ENCODE results near the gene RRP8.

The RRP8 gene

DNA sequence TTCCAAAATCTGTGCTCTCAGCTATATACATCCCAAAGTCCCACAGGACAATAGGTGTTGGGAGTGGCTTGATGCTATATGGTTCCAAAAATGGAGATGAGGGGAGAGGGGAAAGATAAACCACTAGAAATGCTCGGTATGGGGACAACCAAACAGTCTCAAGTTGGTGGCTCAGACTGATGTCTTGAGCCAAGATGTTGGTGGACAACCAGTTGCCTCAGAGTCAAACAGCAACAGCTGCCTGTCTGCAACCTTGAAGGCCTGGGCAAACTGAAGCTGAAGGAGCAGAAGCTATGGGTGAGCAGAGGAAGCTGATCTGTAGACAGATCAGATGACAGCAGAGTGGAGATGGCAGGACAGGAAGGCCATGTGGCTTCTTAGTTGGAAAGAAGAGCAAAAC is 4.0 kb downstream of the RRP8 start:
- no peak overlapping the region for H3K4me3 ChIP-seq (ENCODE audit: low read depth, low read length)
- H3K36me3 ChIP-seq (ENCODE audit: insufficient read depth, low read length): peaks cover 17% of the 10 kb centered on the region; the same call in 1 of the 2 replicates
- H3K79me2 ChIP-seq (ENCODE audit: control insufficient read depth, insufficient read depth, low read length, unreplicated experiment): peaks cover 58% of the 10 kb centered on the region
- no peak overlapping the region for H3K27ac ChIP-seq (ENCODE audit: low read depth, low read length)
- peaks cover 10% of the 10 kb centered on the region for H3K4me1 ChIP-seq (ENCODE audit: control insufficient read depth, insufficient read depth, low read length, unreplicated experiment)
- no peak overlapping the region for H2AFZ ChIP-seq (ENCODE audit: low read length, unreplicated experiment)
- no peaks in the 10 kb centered on the region for H3K27me3 ChIP-seq (ENCODE audit: insufficient read depth, low read length)

DNA sequence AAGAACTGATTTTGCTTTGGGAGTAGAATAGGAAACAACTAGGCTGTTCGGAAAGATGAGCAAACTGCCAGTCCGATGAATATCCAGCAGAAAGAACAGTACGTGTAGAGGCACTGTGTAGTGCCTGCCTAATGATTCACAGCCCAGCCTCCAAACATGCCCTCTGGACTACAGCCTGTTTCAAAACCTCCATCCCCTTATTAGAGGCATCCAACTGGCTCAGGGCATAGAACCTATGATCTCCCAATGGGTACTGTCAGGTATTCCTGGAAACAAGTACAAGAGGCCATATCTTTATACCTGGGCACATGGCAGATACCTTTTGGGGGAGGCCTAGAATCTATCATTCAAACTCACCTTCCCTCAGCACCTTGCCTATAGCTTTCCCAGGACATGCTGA is 4.9 kb downstream of the RRP8 start:
- Histone ChIP-seq H3K4me3 (ENCODE audit: low read depth, low read length) (no peak overlapping the region), H3K27ac (ENCODE audit: low read depth, low read length) (no peak overlapping the region), H3K79me2 (ENCODE audit: control insufficient read depth, insufficient read depth, low read length, unreplicated experiment) (peaks cover 50% of the 10 kb centered on the region), H2AFZ (ENCODE audit: low read length, unreplicated experiment) (no peak overlapping the region), H3K36me3 (ENCODE audit: insufficient read depth, low read length) (peaks cover 17% of the 10 kb centered on the region; the same call in 1 of the 2 replicates), H3K4me1 (ENCODE audit: control insufficient read depth, insufficient read depth, low read length, unreplicated experiment) (peaks cover 10% of the 10 kb centered on the region), H3K27me3 (ENCODE audit: insufficient read depth, low read length) (no peaks in the 10 kb centered on the region)

DNA sequence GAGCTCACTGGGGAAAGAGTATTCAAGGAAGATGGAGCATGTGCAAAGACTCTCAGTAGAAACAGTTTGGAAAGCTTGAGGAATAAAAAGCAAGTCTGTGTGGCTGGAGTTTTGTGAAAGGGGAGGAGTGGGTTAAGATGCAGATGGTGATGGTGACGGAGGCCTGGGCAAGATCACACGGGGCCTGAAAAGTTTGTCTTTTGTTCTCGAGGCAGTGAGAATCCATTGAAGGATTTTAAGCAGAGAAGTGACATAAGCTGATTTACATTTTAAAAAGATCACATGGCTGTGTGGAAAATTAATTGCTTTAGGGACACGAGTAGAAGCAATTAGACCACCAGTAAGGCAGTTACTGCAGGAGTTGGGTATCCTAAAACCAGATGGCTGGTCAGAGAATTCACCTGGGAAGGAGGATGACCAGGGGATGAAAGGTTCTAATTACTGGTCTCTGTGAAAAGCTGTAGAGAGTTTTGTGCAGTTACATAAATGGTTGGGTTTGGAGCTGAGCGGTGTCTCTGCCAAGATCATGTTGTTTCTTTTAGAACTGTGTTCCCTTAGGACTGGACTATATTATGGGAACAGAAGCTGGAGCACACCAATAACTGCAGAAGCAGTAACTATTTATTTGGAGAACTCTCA is 7.1 kb downstream of the RRP8 start:
- Histone ChIP-seq H3K4me3 (ENCODE audit: low read depth, low read length) (no peak overlapping the region), H3K27ac (ENCODE audit: low read depth, low read length) (no peak overlapping the region), H3K79me2 (ENCODE audit: control insufficient read depth, insufficient read depth, low read length, unreplicated experiment) (peaks cover 29% of the 10 kb centered on the region), H3K36me3 (ENCODE audit: insufficient read depth, low read length) (peaks cover 17% of the 10 kb centered on the region; the same call in 1 of the 2 replicates), H3K27me3 (ENCODE audit: insufficient read depth, low read length) (no peaks in the 10 kb centered on the region), H2AFZ (ENCODE audit: low read length, unreplicated experiment) (no peak overlapping the region), H3K4me1 (ENCODE audit: control insufficient read depth, insufficient read depth, low read length, unreplicated experiment) (no peaks in the 10 kb centered on the region)

DNA sequence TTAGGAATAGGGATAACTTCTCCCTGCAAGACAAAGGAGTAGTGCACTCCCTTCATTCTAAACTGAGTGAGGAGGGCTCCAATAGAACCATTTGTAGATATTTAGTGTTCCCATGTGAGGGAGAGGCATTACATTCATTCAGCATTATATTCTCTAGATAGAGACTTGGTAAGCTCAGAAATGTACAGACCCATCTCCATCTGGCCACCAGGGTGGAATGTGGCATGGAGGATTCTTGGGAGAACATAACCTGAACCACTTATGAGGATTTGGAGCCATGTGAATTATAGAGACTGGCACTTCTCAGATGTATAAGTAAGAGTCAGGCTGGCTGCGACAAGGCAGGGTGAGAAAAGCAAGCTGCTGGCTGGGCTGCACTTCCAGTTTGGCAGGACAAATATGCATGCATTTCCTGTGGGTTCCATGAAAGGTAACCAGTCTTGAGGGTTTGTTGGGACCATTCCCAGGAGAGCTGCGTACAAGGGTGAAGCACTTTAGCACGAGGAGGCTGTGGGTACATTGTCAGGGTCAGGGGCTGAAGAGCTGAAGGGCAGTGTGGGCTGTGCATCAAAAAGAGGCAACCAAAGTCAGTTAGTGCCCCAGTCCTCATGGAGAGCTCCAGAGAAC is 9.2 kb downstream of the RRP8 start:
- no peak overlapping the region for H3K27ac ChIP-seq (ENCODE audit: low read depth, low read length)
- peaks cover 6% of the 10 kb centered on the region; the same call in 1 of the 2 replicates for H3K36me3 ChIP-seq (ENCODE audit: insufficient read depth, low read length)
- no peak overlapping the region for H2AFZ ChIP-seq (ENCODE audit: low read length, unreplicated experiment)
- H3K4me3 ChIP-seq (ENCODE audit: low read depth, low read length): no peak overlapping the region
- H3K27me3 ChIP-seq (ENCODE audit: insufficient read depth, low read length): no peaks in the 10 kb centered on the region
- H3K79me2 ChIP-seq (ENCODE audit: control insufficient read depth, insufficient read depth, low read length, unreplicated experiment): peaks cover 9% of the 10 kb centered on the region
- H3K4me1 ChIP-seq (ENCODE audit: control insufficient read depth, insufficient read depth, low read length, unreplicated experiment): no peaks in the 10 kb centered on the region

DNA sequence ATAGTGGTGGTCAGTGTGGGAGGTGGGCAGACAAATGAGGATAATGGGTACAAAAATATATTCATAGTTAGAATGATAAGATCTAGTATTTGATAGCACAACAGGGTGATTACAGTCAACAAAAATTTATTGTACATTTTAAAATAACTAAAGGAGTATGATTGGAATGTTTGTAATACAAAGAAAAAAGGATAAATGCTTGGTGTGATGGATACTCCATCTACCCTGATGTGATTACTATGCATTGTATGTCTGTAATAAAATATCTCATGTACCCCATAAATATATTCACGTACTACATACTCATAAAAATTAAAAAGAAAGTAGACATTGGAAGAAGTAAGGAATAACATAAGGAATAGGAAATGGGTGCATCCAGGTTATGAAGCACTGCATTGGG is 15.4 kb downstream of the RRP8 start:
- no peaks in the 10 kb centered on the region for H3K79me2 ChIP-seq (ENCODE audit: control insufficient read depth, insufficient read depth, low read length, unreplicated experiment)
- no peak overlapping the region for H3K4me3 ChIP-seq (ENCODE audit: low read depth, low read length)
- H3K27me3 ChIP-seq (ENCODE audit: insufficient read depth, low read length): no peaks in the 10 kb centered on the region
- no peaks in the 10 kb centered on the region for H3K4me1 ChIP-seq (ENCODE audit: control insufficient read depth, insufficient read depth, low read length, unreplicated experiment)
- no peak overlapping the region for H3K27ac ChIP-seq (ENCODE audit: low read depth, low read length)
- H2AFZ ChIP-seq (ENCODE audit: low read length, unreplicated experiment): no peak overlapping the region
- H3K36me3 ChIP-seq (ENCODE audit: insufficient read depth, low read length): peaks cover 13% of the 10 kb centered on the region

DNA sequence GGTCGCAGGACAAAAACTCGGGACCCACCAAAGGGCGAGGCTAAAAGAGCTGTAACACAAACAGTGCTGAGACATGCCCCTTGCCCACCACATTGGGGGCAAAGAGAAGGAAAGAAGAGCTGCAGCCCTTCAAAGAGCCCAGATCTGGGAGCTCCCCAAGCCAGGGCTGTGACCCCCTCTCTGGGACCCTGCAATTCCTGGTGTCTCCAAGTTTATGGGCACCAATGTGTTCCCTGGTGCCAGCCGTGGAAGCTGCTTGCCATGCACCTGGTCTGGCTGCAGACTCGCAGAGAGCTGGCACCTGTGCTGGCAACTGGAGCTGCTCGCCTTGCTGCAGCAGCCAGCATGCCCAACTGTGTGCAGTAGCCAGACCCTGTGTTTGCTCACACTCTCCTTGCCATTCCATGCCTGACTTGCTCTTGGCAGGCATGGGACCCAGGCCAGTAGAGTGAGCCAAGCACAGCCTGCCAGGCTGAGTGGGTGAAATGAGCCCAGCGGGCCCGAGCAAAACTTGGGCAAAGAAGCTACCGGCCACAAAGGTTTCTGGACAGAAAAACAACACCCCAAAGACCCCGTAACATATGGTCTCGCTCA is 16.0 kb downstream of the RRP8 start:
- Histone ChIP-seq H3K4me1 (ENCODE audit: control insufficient read depth, insufficient read depth, low read length, unreplicated experiment) (no peaks in the 10 kb centered on the region), H2AFZ (ENCODE audit: low read length, unreplicated experiment) (no peak overlapping the region), H3K36me3 (ENCODE audit: insufficient read depth, low read length) (peaks cover 13% of the 10 kb centered on the region), H3K27ac (ENCODE audit: low read depth, low read length) (no peak overlapping the region), H3K79me2 (ENCODE audit: control insufficient read depth, insufficient read depth, low read length, unreplicated experiment) (no peaks in the 10 kb centered on the region), H3K27me3 (ENCODE audit: insufficient read depth, low read length) (no peaks in the 10 kb centered on the region), H3K4me3 (ENCODE audit: low read depth, low read length) (no peak overlapping the region)

DNA sequence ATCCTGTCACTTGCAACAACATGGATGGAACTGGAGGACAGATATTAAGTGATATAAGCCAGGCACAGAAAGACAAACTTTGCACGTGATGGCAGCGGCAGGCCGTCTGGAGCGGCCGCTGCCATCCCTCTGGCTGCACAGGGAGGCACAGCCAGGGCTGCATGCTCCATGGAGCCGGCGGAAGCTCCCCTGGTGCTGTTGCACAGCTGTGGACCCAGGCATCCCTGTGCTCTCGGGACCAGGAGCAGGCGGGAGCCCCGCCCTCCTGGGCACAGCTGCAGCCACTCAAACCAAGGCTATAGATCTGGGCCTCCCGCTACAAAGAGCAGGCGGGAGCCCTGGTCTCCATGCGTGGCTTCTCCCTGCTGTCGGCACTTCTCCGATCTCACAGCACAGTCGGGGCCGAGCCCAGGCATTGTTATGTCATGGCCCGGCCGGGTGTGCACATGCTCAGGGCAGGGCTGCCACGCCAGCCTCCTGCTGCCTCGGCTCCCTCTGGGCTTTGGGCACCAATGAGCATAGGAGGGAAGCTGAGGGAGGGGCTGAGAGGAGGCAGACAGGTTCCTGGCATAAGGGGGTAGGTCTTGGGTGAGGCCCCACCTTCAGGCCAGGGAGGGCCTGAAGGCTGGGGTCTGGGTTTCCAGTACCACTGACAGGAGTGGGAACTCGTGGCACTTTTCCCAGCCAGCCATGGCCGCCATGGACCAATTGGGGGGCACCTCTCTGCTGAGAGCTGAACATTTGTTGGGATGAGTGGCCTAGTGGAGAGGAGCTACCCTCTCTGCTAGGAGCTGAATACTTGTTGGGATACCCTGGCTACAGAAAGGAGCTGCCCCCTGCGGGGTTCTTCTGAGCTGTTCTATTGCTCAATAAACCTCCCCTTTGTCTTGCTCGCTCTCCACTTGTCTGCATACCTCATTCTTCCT is 16.7 kb downstream of the RRP8 start:
- H3K79me2 ChIP-seq (ENCODE audit: control insufficient read depth, insufficient read depth, low read length, unreplicated experiment): no peaks in the 10 kb centered on the region
- peaks cover 13% of the 10 kb centered on the region for H3K36me3 ChIP-seq (ENCODE audit: insufficient read depth, low read length)
- H3K4me1 ChIP-seq (ENCODE audit: control insufficient read depth, insufficient read depth, low read length, unreplicated experiment): no peaks in the 10 kb centered on the region
- no peak overlapping the region for H2AFZ ChIP-seq (ENCODE audit: low read length, unreplicated experiment)
- no peak overlapping the region for H3K27ac ChIP-seq (ENCODE audit: low read depth, low read length)
- H3K27me3 ChIP-seq (ENCODE audit: insufficient read depth, low read length): no peaks in the 10 kb centered on the region
- peak overlapping the region; percentile 28; the same call in 1 of the 2 replicates for H3K4me3 ChIP-seq (ENCODE audit: low read depth, low read length)

DNA sequence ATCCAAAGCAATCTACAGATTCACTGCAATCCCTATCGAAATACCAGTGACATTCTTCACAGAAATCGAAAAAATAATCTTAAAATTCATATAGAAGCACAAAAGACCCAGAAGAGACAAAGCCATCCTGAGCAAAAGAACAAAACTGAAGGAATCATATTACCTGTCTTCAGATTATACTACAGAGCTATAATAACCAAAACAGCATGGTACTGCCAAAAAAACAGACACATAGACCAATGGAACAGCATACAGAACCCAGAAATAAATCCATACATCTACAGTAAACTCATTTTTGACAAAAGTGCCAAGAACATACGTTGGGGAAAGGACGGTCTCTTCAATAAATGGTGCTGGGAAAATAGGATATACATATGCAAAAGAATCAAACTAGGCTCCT is 18.9 kb downstream of the RRP8 start:
- H3K4me3 ChIP-seq (ENCODE audit: low read depth, low read length): no peak overlapping the region
- H2AFZ ChIP-seq (ENCODE audit: low read length, unreplicated experiment): no peak overlapping the region
- no peaks in the 10 kb centered on the region for H3K4me1 ChIP-seq (ENCODE audit: control insufficient read depth, insufficient read depth, low read length, unreplicated experiment)
- peaks cover 13% of the 10 kb centered on the region for H3K36me3 ChIP-seq (ENCODE audit: insufficient read depth, low read length)
- no peak overlapping the region for H3K27ac ChIP-seq (ENCODE audit: low read depth, low read length)
- H3K79me2 ChIP-seq (ENCODE audit: control insufficient read depth, insufficient read depth, low read length, unreplicated experiment): no peaks in the 10 kb centered on the region
- no peaks in the 10 kb centered on the region for H3K27me3 ChIP-seq (ENCODE audit: insufficient read depth, low read length)

DNA sequence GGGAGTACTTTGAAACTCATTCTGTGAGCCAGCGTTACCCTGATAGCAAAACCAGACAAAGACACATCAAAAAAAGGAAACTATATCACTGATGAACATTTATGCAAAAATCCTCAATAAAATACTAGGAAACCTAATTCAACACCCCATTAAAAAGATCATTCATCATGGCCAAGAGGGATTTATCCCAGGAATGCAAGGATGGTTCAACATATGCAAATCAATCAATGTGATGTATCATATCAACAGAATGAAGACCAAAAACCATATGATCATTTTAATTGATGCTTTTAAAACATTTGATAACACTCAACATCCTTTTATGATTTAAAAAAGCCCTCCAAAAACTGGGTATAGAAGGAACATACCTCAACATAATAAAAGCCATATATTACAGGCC is 19.8 kb downstream of the RRP8 start:
- Histone ChIP-seq H3K79me2 (ENCODE audit: control insufficient read depth, insufficient read depth, low read length, unreplicated experiment) (no peaks in the 10 kb centered on the region), H2AFZ (ENCODE audit: low read length, unreplicated experiment) (no peak overlapping the region), H3K27me3 (ENCODE audit: insufficient read depth, low read length) (no peaks in the 10 kb centered on the region), H3K27ac (ENCODE audit: low read depth, low read length) (no peak overlapping the region), H3K36me3 (ENCODE audit: insufficient read depth, low read length) (peaks cover 13% of the 10 kb centered on the region), H3K4me1 (ENCODE audit: control insufficient read depth, insufficient read depth, low read length, unreplicated experiment) (no peaks in the 10 kb centered on the region), H3K4me3 (ENCODE audit: low read depth, low read length) (no peak overlapping the region)

DNA sequence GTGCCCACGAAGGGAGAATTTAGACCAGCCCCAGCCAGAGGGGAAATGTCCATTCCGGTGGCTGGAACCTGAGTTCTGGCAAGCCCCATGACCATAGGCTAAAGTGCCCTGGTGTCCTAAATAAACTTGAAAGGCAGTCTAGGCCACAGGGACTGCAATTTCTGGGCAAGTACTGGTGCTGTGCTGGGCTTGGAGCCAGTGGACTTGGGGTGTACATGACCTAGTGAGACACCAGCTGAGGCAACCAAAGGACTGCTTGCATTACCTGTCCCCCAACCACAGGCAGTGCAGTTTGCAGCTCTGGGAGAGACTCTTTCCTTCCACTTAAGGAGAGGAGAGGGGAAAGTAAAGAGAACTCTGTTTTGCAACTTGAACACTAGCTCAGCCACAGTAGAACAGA is 23.7 kb downstream of the RRP8 start:
- Histone ChIP-seq H3K4me1 (ENCODE audit: control insufficient read depth, insufficient read depth, low read length, unreplicated experiment) (peaks cover 12% of the 10 kb centered on the region), H3K27ac (ENCODE audit: low read depth, low read length) (no peak overlapping the region), H3K27me3 (ENCODE audit: insufficient read depth, low read length) (no peaks in the 10 kb centered on the region), H2AFZ (ENCODE audit: low read length, unreplicated experiment) (no peak overlapping the region), H3K79me2 (ENCODE audit: control insufficient read depth, insufficient read depth, low read length, unreplicated experiment) (no peaks in the 10 kb centered on the region), H3K36me3 (ENCODE audit: insufficient read depth, low read length) (peaks cover 13% of the 10 kb centered on the region), H3K4me3 (ENCODE audit: low read depth, low read length) (no peak overlapping the region)

Data from ACC112 (cell line).